Measurements from ENCODE around the gene TAS2R7. TPM values are rescaled to one million over a fixed set of nuclear protein-coding genes. Genes with fewer than 3 reads are reported as not detected.

Gene TAS2R7
- total RNA-seq, 1 experiment from 2014 or later: not detected

Small RNAs within 50 kb of the gene (small RNA-seq; reads per million reads assigned to genes)
- 0 reads per million in 2 experiments for gene PRR4

Other genes with a start within 250 kb of the TAS2R7 start
- gene MAGOHB, start 189.0 kb downstream of the TAS2R7 start, total RNA-seq (2014; rRNA removed; shearing (Covaris generic)): 41.6 and 47.6 TPM in 2 replicates
- 0.38 and 0.89 TPM in 2 replicates for gene STYK1, start 128.6 kb downstream of the TAS2R7 start, total RNA-seq (2014; rRNA removed; shearing (Covaris generic))
- 193 and 216 TPM in 2 replicates for gene YBX3, start 79.3 kb downstream of the TAS2R7 start, total RNA-seq (2014; rRNA removed; shearing (Covaris generic))
- gene TAS2R8, start 4.7 kb upstream of the TAS2R7 start, total RNA-seq (2014; rRNA removed; shearing (Covaris generic)): not detected in 2 replicates
- gene TAS2R9, start 7.5 kb upstream of the TAS2R7 start, total RNA-seq (2014; rRNA removed; shearing (Covaris generic)): not detected in 2 replicates
- 0.25 TPM in 1 of 2 replicates, not detected in the other for gene TAS2R10, start 23.7 kb upstream of the TAS2R7 start, total RNA-seq (2014; rRNA removed; shearing (Covaris generic))
- gene PRR4, start 46.8 kb upstream of the TAS2R7 start, total RNA-seq (2014; rRNA removed; shearing (Covaris generic)): 2.2 and 4.5 TPM in 2 replicates
- gene PRH1, start 81.6 kb upstream of the TAS2R7 start, total RNA-seq (2014; rRNA removed; shearing (Covaris generic)): 4.0 and 5.0 TPM in 2 replicates
- 0.35 and 0.87 TPM in 2 replicates for gene TAS2R13, start 106.9 kb upstream of the TAS2R7 start, total RNA-seq (2014; rRNA removed; shearing (Covaris generic))
- not detected in 2 replicates for gene PRH2, start 126.6 kb upstream of the TAS2R7 start, total RNA-seq (2014; rRNA removed; shearing (Covaris generic))
- gene TAS2R14, start 136.6 kb upstream of the TAS2R7 start, total RNA-seq (2014; rRNA removed; shearing (Covaris generic)): 1.5 and 2.0 TPM in 2 replicates
- gene TAS2R50, start 184.3 kb upstream of the TAS2R7 start, total RNA-seq (2014; rRNA removed; shearing (Covaris generic)): 0.43 and 1.9 TPM in 2 replicates
- 0.84 and 1.8 TPM in 2 replicates for gene TAS2R20, start 195.7 kb upstream of the TAS2R7 start, total RNA-seq (2014; rRNA removed; shearing (Covaris generic))
- gene TAS2R19, start 220.0 kb upstream of the TAS2R7 start, total RNA-seq (2014; rRNA removed; shearing (Covaris generic)): 1.8 and 1.9 TPM in 2 replicates
- gene TAS2R31, start 228.8 kb upstream of the TAS2R7 start, total RNA-seq (2014; rRNA removed; shearing (Covaris generic)): 1.7 and 2.7 TPM in 2 replicates